ENCODE data around the gene SF3A2.

The SF3A2 gene

GRCh38 chr19:2246014-2246620 lies 9.5 kb downstream of the SF3A2 start:
- Histone ChIP-seq H3K4me1 (ENCODE audit: insufficient read depth, low read length, poor library complexity, severe bottlenecking) (peaks cover 7% of the 10 kb centered on the region), H3K27me3 (ENCODE audit: insufficient read depth, low read length, poor library complexity, severe bottlenecking) (no peaks in the 10 kb centered on the region), H3K4me2 (ENCODE audit: low read depth, low read length, poor library complexity, severe bottlenecking) (no peak overlapping the region), H3K9ac (ENCODE audit: low read depth, low read length, poor library complexity, severe bottlenecking) (no peak overlapping the region), H3K4me3 (ENCODE audit: low read length, poor library complexity, severe bottlenecking) (no peak overlapping the region), H3K9me2 (replicated peaks; ENCODE audit: low read depth, low read length) (no peaks in the 10 kb centered on the region), H3F3A (ENCODE audit: low read depth) (no peaks in the 10 kb centered on the region), H3K36me3 (ENCODE audit: insufficient read depth, low read length) (peaks cover 78% of the 10 kb centered on the region; the same call in 1 of the 2 replicates), H4K20me1 (ENCODE audit: insufficient read depth, low read length, poor library complexity, severe bottlenecking) (peaks cover 42% of the 10 kb centered on the region), H2AFZ (ENCODE audit: low read length) (no peak overlapping the region), H3K79me2 (ENCODE audit: insufficient read depth, low read length) (peaks cover 44% of the 10 kb centered on the region), H3K9me3 (ENCODE audit: insufficient read depth, low read depth, low read length) (no peaks in the 10 kb centered on the region)
- TF ChIP-seq, protein P1, sequence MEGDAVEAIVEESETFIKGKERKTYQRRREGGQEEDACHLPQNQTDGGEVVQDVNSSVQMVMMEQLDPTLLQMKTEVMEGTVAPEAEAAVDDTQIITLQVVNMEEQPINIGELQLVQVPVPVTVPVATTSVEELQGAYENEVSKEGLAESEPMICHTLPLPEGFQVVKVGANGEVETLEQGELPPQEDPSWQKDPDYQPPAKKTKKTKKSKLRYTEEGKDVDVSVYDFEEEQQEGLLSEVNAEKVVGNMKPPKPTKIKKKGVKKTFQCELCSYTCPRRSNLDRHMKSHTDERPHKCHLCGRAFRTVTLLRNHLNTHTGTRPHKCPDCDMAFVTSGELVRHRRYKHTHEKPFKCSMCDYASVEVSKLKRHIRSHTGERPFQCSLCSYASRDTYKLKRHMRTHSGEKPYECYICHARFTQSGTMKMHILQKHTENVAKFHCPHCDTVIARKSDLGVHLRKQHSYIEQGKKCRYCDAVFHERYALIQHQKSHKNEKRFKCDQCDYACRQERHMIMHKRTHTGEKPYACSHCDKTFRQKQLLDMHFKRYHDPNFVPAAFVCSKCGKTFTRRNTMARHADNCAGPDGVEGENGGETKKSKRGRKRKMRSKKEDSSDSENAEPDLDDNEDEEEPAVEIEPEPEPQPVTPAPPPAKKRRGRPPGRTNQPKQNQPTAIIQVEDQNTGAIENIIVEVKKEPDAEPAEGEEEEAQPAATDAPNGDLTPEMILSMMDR (conservative IDR thresholded peaks at IDR 0.05; ENCODE audit: low read length) = no peak
- no peak for TF ChIP-seq EZH2phosphoT487 (IDR thresholded peaks at IDR 0.05; ENCODE audit: borderline replicate concordance)

DNA sequence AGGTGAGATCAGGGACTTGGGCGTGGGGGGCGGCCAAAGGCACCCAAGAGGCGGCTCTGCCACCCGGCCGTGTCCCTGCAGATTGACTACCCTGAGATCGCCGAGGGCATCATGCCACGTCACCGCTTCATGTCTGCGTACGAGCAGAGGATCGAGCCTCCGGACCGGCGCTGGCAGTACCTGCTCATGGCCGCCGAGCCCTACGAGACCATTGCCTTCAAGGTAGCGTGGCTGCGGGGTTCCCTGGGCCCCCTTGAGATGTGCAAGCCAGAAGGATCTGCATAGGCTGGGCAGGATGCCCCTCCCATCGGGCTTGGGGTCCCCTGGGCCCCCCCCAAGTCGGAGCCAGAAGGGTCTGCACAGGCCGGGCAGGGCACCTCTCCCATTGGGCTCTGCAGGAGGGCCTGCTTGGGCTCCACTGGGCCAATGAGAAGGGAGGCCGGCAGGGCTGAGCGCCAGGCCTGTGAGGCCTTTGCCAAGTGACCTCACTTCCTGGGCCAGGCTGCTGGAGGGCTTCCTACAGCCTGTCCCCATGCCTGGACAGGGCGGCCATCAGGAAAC lies 10.3 kb downstream of the SF3A2 start:
- no peak for TF ChIP-seq EZH2phosphoT487 (IDR thresholded peaks at IDR 0.05; ENCODE audit: borderline replicate concordance)
- TF ChIP-seq, protein P1 (conservative IDR thresholded peaks at IDR 0.05; ENCODE audit: low read length) = no peak
- H3K36me3 ChIP-seq (ENCODE audit: insufficient read depth, low read length) = peaks cover 78% of the 10 kb centered on the region; the same call in 1 of the 2 replicates

DNA sequence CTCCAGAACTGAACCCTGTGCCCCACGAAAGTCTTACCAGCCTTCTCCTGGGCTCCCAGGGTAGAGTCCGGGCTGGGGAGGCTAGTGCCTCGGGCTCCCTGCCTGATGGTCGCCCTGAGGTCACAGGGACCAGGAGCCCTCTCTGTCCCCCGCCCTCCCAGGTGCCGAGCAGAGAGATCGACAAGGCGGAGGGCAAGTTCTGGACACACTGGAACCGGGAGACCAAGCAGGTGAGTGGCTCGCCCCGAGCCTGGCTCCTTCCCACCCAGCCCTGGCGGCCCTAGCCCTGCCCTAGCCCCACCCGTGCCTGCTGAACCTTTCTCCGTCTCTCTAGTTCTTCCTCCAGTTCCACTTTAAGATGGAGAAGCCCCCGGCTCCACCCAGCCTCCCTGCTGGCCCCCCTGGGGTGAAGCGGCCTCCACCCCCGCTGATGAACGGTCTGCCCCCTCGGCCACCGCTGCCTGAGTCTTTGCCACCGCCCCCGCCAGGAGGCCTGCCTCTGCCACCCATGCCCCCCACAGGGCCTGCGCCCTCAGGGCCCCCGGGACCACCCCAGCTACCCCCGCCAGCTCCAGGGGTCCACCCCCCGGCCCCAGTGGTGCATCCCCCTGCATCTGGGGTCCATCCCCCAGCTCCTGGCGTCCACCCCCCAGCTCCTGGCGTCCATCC lies 10.9 kb downstream of the SF3A2 start:
- H3K36me3 ChIP-seq (ENCODE audit: insufficient read depth, low read length) = peaks cover 75% of the 10 kb centered on the region; the same call in 1 of the 2 replicates

More for the DNA sequence above, 10.3 kb downstream of the SF3A2 start:
- no peaks in the 10 kb centered on the region for H3F3A ChIP-seq (ENCODE audit: low read depth)
- H4K20me1 ChIP-seq (ENCODE audit: insufficient read depth, low read length, poor library complexity, severe bottlenecking) = peaks cover 34% of the 10 kb centered on the region
- peaks cover 4% of the 10 kb centered on the region for H3K4me1 ChIP-seq (ENCODE audit: insufficient read depth, low read length, poor library complexity, severe bottlenecking)
- H3K9me2 ChIP-seq (replicated peaks; ENCODE audit: low read depth, low read length) = no peaks in the 10 kb centered on the region
- H2AFZ ChIP-seq (ENCODE audit: low read length) = no peak overlapping the region
- H3K4me2 ChIP-seq (ENCODE audit: low read depth, low read length, poor library complexity, severe bottlenecking) = no peak overlapping the region
- no peak overlapping the region for H3K9ac ChIP-seq (ENCODE audit: low read depth, low read length, poor library complexity, severe bottlenecking)
- no peaks in the 10 kb centered on the region for H3K27me3 ChIP-seq (ENCODE audit: insufficient read depth, low read length, poor library complexity, severe bottlenecking)
- H3K79me2 ChIP-seq (ENCODE audit: insufficient read depth, low read length) = peaks cover 37% of the 10 kb centered on the region
- H3K9me3 ChIP-seq (ENCODE audit: insufficient read depth, low read depth, low read length) = no peaks in the 10 kb centered on the region
- no peak overlapping the region for H3K4me3 ChIP-seq (ENCODE audit: low read length, poor library complexity, severe bottlenecking)

More for the DNA sequence above, 10.9 kb downstream of the SF3A2 start:
- Histone ChIP-seq H3K4me1 (ENCODE audit: insufficient read depth, low read length, poor library complexity, severe bottlenecking) (no peaks in the 10 kb centered on the region), H3K9me3 (ENCODE audit: insufficient read depth, low read depth, low read length) (no peaks in the 10 kb centered on the region), H4K20me1 (ENCODE audit: insufficient read depth, low read length, poor library complexity, severe bottlenecking) (peaks cover 27% of the 10 kb centered on the region), H3K27me3 (ENCODE audit: insufficient read depth, low read length, poor library complexity, severe bottlenecking) (no peaks in the 10 kb centered on the region), H2AFZ (ENCODE audit: low read length) (no peak overlapping the region), H3F3A (ENCODE audit: low read depth) (no peaks in the 10 kb centered on the region), H3K4me2 (ENCODE audit: low read depth, low read length, poor library complexity, severe bottlenecking) (no peak overlapping the region), H3K9me2 (replicated peaks; ENCODE audit: low read depth, low read length) (no peaks in the 10 kb centered on the region), H3K4me3 (ENCODE audit: low read length, poor library complexity, severe bottlenecking) (no peak overlapping the region), H3K9ac (ENCODE audit: low read depth, low read length, poor library complexity, severe bottlenecking) (no peak overlapping the region), H3K79me2 (ENCODE audit: insufficient read depth, low read length) (peaks cover 30% of the 10 kb centered on the region)
- TF ChIP-seq, protein P1 (conservative IDR thresholded peaks at IDR 0.05; ENCODE audit: low read length) = no peak
- no peak for TF ChIP-seq EZH2phosphoT487 (IDR thresholded peaks at IDR 0.05; ENCODE audit: borderline replicate concordance)
